Spleen (tissue), 11 donors: ENCODE results near the gene RPTOR. TPM values are rescaled to one million over a fixed set of nuclear protein-coding genes. Genes with fewer than 3 reads are reported as not detected.

Experiments
- DNase-seq: peaks from one replicate; pipeline ENCODE4 v3.0.0-alpha.2; 2020
- H3K27ac ChIP-seq, 8 donors: fragments of 200-600 bp; sonication (generic) in 7 of 8; 1 replicate in 4 of 8; 2 replicates in 4 of 8; pipeline versions ENCODE4 v1.5.0 to v1.8.0; 2016 to 2021; ENCODE audit warnings: inconsistent platforms in 4 of 8, mild to moderate bottlenecking in 4 of 8, moderate library complexity in 1 of 8
- H3K27me3 ChIP-seq, 7 donors: fragments of 200-600 bp; sonication (generic) in 6 of 7; replicated peaks in 1 of 7; 1 replicate in 4 of 7; 2 replicates in 3 of 7; pipeline versions ENCODE4 v1.5.0 to v1.8.0; 2016 to 2021; ENCODE audit warnings: inconsistent platforms in 3 of 7, mild to moderate bottlenecking in 1 of 7
- H3K36me3 ChIP-seq, 6 donors: fragments of 200-600 bp; sonication (generic) in 5 of 6; 1 replicate in 4 of 6; 2 replicates in 2 of 6; pipeline versions ENCODE4 v1.5.0 to v1.8.0; 2016 to 2021; ENCODE audit warnings: inconsistent platforms in 2 of 6
- H3K4me1 ChIP-seq, 6 donors: fragments of 200-600 bp; sonication (generic) in 5 of 6; 1 replicate in 3 of 6; 2 replicates in 3 of 6; pipeline versions ENCODE4 v1.5.0 to v1.8.0; 2016 to 2021; ENCODE audit warnings: inconsistent platforms in 3 of 6
- H3K4me3 ChIP-seq, 8 donors: fragments of 200-600 bp; sonication (generic) in 7 of 8; 1 replicate in 4 of 8; 2 replicates in 4 of 8; pipeline versions ENCODE4 v1.5.0 to v1.8.0; 2016 to 2021; ENCODE audit warnings: inconsistent platforms in 4 of 8, mild to moderate bottlenecking in 4 of 8, moderate library complexity in 2 of 8
- H3K9me3 ChIP-seq, 8 donors: fragments of 200-600 bp; sonication (generic) in 7 of 8; 1 replicate in 4 of 8; 2 replicates in 4 of 8; pipeline versions ENCODE4 v1.5.0 to v1.8.0; 2016 to 2021; ENCODE audit warnings: inconsistent platforms in 4 of 8
- POLR2A ChIP-seq, 3 donors: fragments of 450-650 bp; IDR thresholded peaks; one replicate each; pipeline ENCODE4 v1.5.1; 2017; ENCODE audit warnings: antibody characterized with exemption in 3 of 3, mild to moderate bottlenecking in 1 of 3
- POLR2AphosphoS5 ChIP-seq, 3 donors: sonication (generic); formaldehyde crosslinking; IDR thresholded peaks; one replicate each; pipeline ENCODE4 v1.5.1; 2017; ENCODE audit warnings: antibody characterized with exemption in 3 of 3
- WGBS, 5 donors: extraction: QIAGEN DNeasy Blood & Tissue Kit in 3 of 5; methylation state at CpG; one replicate each; pipeline versions ENCODE4 v1.1.5 to v1.1.7; 2013 to 2018; 5-methylcytosine and 5-hydroxymethylcytosine counted together
- intact Hi-C: fragments of 100-400 bp; cut with DNase I; formaldehyde crosslinking; loops from one replicate; pipeline ENCODE4 v1.15.0; 2023; ENCODE audit warnings: low total_unique reads
- polyA plus RNA-seq, 3 donors: library from polyadenylated mRNA; stranded (reverse); fragments of 200-250 nt; gene quantifications; one replicate each; pipeline ENCODE4 v1.2.1, GENCODE V29; 2013
- total RNA-seq, 7 donors: library from RNA; depleted of rRNA in 3 of 7; stranded (reverse); fragments of >200 nt in 3 of 7; fragmentation: NEBNext Ultra II Directional in 4 of 7; extraction: Animal tissue kit (Norgen Biotek cat#: 25700) in 4 of 7; gene quantifications; one replicate each; pipeline versions ENCODE4 v1.1.0 to v1.2.1, GENCODE V29; 2016 to 2021
- TF ChIP-seq, protein P1 (sequence below), 11 experiments: fragments of 200-600 bp in 7 of 11; fragments of 450-650 bp in 4 of 11; sonication (generic) in 4 of 11; IDR thresholded peaks in 8 of 11; conservative IDR thresholded peaks in 3 of 11; 1 replicate in 7 of 11; 2 replicates in 4 of 11; pipeline versions ENCODE4 v1.4.0 to v1.8.0; 2016 to 2021; ENCODE audit warnings: antibody characterized with exemption in 11 of 11, inconsistent platforms in 4 of 11, mild to moderate bottlenecking in 1 of 11
- donor health status: healthy with polysubstance abuse.
- donor health status: DM: no; HTN: no; CAD: no; lungs with moderate emphysema.
- donor health status: DM: no; HTN: no; CAD: no.
- donor health status: Bipolar disorder and iron deficiency.
- donor health status: healthy.
- donor health status: DM: no; HTN: no; CAD: no.
- donor health status: DM: yes; HTN: yes; CAD: no.

The RPTOR gene
- total and polyA plus RNA-seq, 10 donors, result 3.1 to 61.2 (median 40.7) TPM

- peaks cover 12 to 39% (median 19%) of the 10 kb centered on the region in 6 donors for H3K4me1 ChIP-seq
- no peaks in the 10 kb centered on the region for H3K27me3 ChIP-seq
- no peak for DNase-seq
- peaks cover 0 to 13% (median 8%) of the 10 kb centered on the region in 8 donors for H3K9me3 ChIP-seq
- H3K36me3 ChIP-seq, result peaks cover 0 to 3% (median 0%) of the 10 kb centered on the region in 6 donors
- TF ChIP-seq POLR2A (IDR thresholded peaks at IDR 0.05) (no peak), POLR2AphosphoS5 (IDR thresholded peaks at IDR 0.05) (no peak)
- TF ChIP-seq, protein P1, sequence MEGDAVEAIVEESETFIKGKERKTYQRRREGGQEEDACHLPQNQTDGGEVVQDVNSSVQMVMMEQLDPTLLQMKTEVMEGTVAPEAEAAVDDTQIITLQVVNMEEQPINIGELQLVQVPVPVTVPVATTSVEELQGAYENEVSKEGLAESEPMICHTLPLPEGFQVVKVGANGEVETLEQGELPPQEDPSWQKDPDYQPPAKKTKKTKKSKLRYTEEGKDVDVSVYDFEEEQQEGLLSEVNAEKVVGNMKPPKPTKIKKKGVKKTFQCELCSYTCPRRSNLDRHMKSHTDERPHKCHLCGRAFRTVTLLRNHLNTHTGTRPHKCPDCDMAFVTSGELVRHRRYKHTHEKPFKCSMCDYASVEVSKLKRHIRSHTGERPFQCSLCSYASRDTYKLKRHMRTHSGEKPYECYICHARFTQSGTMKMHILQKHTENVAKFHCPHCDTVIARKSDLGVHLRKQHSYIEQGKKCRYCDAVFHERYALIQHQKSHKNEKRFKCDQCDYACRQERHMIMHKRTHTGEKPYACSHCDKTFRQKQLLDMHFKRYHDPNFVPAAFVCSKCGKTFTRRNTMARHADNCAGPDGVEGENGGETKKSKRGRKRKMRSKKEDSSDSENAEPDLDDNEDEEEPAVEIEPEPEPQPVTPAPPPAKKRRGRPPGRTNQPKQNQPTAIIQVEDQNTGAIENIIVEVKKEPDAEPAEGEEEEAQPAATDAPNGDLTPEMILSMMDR (IDR thresholded peaks at IDR 0.05 in 8 of 11, conservative IDR thresholded peaks at IDR 0.05 in 3 of 11), result no peak
- 88 to 93% (median 90%) methylated on average over 17 of the region's 17 CpGs for WGBS, 5 donors
- H3K4me3 ChIP-seq, result no peak overlapping the region
- H3K27ac ChIP-seq, result peak overlapping the region in 1 of 8 donors; percentile 74
- intact Hi-C loops, result no loop called here
Observed at GRCh38 chr17:80650751-80651518, 106.3 kb downstream of the RPTOR start.

DNA sequence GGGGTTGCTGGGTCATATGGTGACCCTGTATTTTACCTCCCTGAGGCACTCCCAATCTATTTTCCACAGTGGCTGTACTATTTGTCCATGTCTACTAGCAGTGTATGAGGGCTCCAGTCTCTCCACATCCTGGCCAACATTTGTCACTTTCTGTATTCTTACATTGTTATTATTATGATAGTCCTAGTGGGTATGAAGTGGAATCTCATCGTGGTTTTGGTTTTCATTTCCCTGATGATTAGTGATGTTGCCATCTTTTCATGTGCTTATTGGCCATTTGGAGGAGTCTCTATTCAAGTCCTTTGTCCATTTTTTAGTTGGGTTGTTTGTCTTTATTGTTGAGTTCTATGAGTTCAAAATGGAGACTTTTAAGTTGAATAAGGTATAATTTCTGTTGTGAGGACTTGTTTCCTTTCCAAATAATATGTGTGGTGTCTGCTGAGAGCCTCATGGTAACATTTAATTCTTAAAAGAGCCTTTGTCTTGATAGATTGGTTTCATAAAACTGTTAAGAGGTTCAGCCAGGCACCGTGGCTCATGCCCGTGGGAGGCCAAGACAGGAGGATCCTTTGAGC, 108.2 kb downstream of the RPTOR start:
- Histone ChIP-seq H3K4me1 (peaks cover 12 to 30% (median 19%) of the 10 kb centered on the region in 6 donors), H3K36me3 (no peaks in the 10 kb centered on the region), H3K9me3 (peaks cover 0 to 27% (median 20%) of the 10 kb centered on the region in 8 donors), H3K27me3 (no peaks in the 10 kb centered on the region), H3K4me3 (no peak overlapping the region), H3K27ac (no peak overlapping the region)
- TF ChIP-seq, protein P1 (IDR thresholded peaks at IDR 0.05 in 8 of 11, conservative IDR thresholded peaks at IDR 0.05 in 3 of 11), result no peak
- TF ChIP-seq POLR2AphosphoS5 (IDR thresholded peaks at IDR 0.05) (no peak), POLR2A (IDR thresholded peaks at IDR 0.05) (no peak)
- 92 to 95% (median 93%) methylated on average over 3 of the region's 3 CpGs for WGBS, 5 donors
- no peak for DNase-seq
- intact Hi-C loops, result no loop called here

- Histone ChIP-seq H3K36me3 (no peaks in the 10 kb centered on the region), H3K9me3 (peaks cover 0 to 29% (median 21%) of the 10 kb centered on the region in 8 donors), H3K4me1 (peaks cover 10 to 23% (median 17%) of the 10 kb centered on the region in 6 donors), H3K27me3 (no peaks in the 10 kb centered on the region), H3K27ac (no peak overlapping the region), H3K4me3 (no peak overlapping the region)
- no peak for TF ChIP-seq POLR2A (IDR thresholded peaks at IDR 0.05)
- no peak for TF ChIP-seq POLR2AphosphoS5 (IDR thresholded peaks at IDR 0.05)
- TF ChIP-seq, protein P1 (IDR thresholded peaks at IDR 0.05 in 8 of 11, conservative IDR thresholded peaks at IDR 0.05 in 3 of 11), result no peak
- intact Hi-C loops, result no loop called here
- WGBS, 5 donors, result 93 to 100% (median 97%) methylated on average over 6 of the region's 6 CpGs
- DNase-seq, result no peak
Observed at GRCh38 chr17:80653856-80654255, 109.2 kb downstream of the RPTOR start.

DNA sequence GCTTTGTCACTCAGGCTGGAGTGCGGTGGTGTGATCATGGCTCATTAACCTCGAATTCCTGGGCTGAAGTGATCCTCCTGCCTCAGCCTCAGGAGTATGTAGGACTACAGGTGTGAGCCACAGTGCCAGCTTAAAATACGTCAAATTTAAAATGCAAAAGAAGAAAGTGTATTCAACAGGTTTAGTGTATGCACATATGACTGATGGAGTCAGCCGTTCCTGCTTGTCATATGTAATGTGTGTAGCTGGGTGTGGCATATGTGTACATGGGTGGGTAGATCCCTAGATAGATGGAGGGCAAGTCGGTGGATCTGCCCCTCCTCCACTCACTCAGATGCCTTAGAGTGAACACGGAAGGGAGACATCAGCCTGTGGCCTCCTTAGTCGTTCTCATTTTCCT, 111.0 kb downstream of the RPTOR start:
- Histone ChIP-seq H3K4me3 (no peak overlapping the region), H3K9me3 (peaks cover 0 to 29% (median 21%) of the 10 kb centered on the region in 8 donors), H3K4me1 (peaks cover 0 to 5% (median 2%) of the 10 kb centered on the region in 6 donors), H3K27me3 (no peaks in the 10 kb centered on the region), H3K27ac (no peak overlapping the region), H3K36me3 (no peaks in the 10 kb centered on the region)
- 90 to 95% (median 95%) methylated on average over 7 of the region's 7 CpGs for WGBS, 5 donors
- intact Hi-C loops, result no loop called here
- no peak for TF ChIP-seq POLR2AphosphoS5 (IDR thresholded peaks at IDR 0.05)
- TF ChIP-seq, protein P1 (IDR thresholded peaks at IDR 0.05 in 8 of 11, conservative IDR thresholded peaks at IDR 0.05 in 3 of 11), result no peak
- TF ChIP-seq POLR2A (IDR thresholded peaks at IDR 0.05), result no peak
- no peak for DNase-seq
